Esophagus squamous epithelium (tissue), 4 donors: ENCODE data around the gene WNT16.

Experiments
- POLR2A ChIP-seq, 4 donors: fragments of 450-650 bp; IDR thresholded peaks; one replicate each; pipeline ENCODE4 v1.6.1; 2017; ENCODE audit warnings: antibody characterized with exemption in 4 of 4, mild to moderate bottlenecking in 4 of 4, moderate library complexity in 3 of 4
- TF ChIP-seq, protein P1 (sequence below), 6 experiments: fragments of 450-650 bp in 4 of 6; fragments of 200-600 bp in 2 of 6; sonication (generic) in 2 of 6; IDR thresholded peaks; one replicate each; pipeline ENCODE4 v1.5.1; 2016 to 2019; ENCODE audit warnings: antibody characterized with exemption in 6 of 6, mild to moderate bottlenecking in 4 of 6, moderate library complexity in 4 of 6

- TF ChIP-seq, protein P1, sequence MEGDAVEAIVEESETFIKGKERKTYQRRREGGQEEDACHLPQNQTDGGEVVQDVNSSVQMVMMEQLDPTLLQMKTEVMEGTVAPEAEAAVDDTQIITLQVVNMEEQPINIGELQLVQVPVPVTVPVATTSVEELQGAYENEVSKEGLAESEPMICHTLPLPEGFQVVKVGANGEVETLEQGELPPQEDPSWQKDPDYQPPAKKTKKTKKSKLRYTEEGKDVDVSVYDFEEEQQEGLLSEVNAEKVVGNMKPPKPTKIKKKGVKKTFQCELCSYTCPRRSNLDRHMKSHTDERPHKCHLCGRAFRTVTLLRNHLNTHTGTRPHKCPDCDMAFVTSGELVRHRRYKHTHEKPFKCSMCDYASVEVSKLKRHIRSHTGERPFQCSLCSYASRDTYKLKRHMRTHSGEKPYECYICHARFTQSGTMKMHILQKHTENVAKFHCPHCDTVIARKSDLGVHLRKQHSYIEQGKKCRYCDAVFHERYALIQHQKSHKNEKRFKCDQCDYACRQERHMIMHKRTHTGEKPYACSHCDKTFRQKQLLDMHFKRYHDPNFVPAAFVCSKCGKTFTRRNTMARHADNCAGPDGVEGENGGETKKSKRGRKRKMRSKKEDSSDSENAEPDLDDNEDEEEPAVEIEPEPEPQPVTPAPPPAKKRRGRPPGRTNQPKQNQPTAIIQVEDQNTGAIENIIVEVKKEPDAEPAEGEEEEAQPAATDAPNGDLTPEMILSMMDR (IDR thresholded peaks at IDR 0.05) = no peak
- TF ChIP-seq POLR2A (IDR thresholded peaks at IDR 0.05) = no peak
Measured at GRCh38 chr7:121327671-121328070, 1.1 kb upstream of the WNT16 start.
